Hepatic stellate cell (primary cell): ENCODE data around the gene S100A14.
"Not testable (repeated sequence)": the region's sequence is repeated elsewhere in the genome, so short reads cannot be mapped to it uniquely, and the experiment has no call there.

ENCODE experiments used
- DNase-seq: peaks from one replicate; pipeline ENCODE4 v3.0.0; 2011; ENCODE audit warnings: low spot score

The S100A14 gene

GRCh38 chr1:153614906-153615305 is 1.2 kb downstream of the S100A14 start:
- DNase-seq, result no peak

- DNase-seq, result no peak
Measured at GRCh38 chr1:153614189-153614900, 1.8 kb downstream of the S100A14 start.

GRCh38 chr1:153613406-153613805 is 2.7 kb downstream of the S100A14 start:
- DNase-seq, result no peak

GRCh38 chr1:153612755-153613331 is 3.3 kb downstream of the S100A14 start, which contains the start of gene S100A16:
Gene S100A16, minus strand, starts transcription at chr1:153613137. Its CDS starts 4,986 bp downstream, at chr1:153608151.
- DNase-seq, result peak; percentile 86

- DNase-seq, result no peak
Measured at GRCh38 chr1:153612111-153612754, 3.9 kb downstream of the S100A14 start.

GRCh38 chr1:153611356-153611755 is 4.8 kb downstream of the S100A14 start:
- DNase-seq, result no peak

GRCh38 chr1:153610811-153611301 is 5.3 kb downstream of the S100A14 start:
- DNase-seq, result no peak

- DNase-seq, result no peak
Measured at GRCh38 chr1:153610334-153610733, 5.8 kb downstream of the S100A14 start.

GRCh38 chr1:153609585-153609907 is 6.6 kb downstream of the S100A14 start:
- no peak for DNase-seq

GRCh38 chr1:153608742-153609584 is 7.2 kb downstream of the S100A14 start:
- peak; percentile 94 for DNase-seq

- no peak for DNase-seq
Measured at GRCh38 chr1:153608089-153608682, 7.9 kb downstream of the S100A14 start.

- DNase-seq, result no peak
Measured at GRCh38 chr1:153607381-153607780, 8.7 kb downstream of the S100A14 start.

- DNase-seq, result no peak
Measured at GRCh38 chr1:153606194-153606593, 9.9 kb downstream of the S100A14 start.

GRCh38 chr1:153602749-153603148 is 13.4 kb downstream of the S100A14 start:
- DNase-seq, result no peak

GRCh38 chr1:153599847-153600246 is 16.3 kb downstream of the S100A14 start:
- DNase-seq, result no peak

- peak; percentile 53 for DNase-seq
Measured at GRCh38 chr1:153598309-153599172, 17.6 kb downstream of the S100A14 start.

- peak; percentile 25 for DNase-seq
Measured at GRCh38 chr1:153597206-153597605, 18.9 kb downstream of the S100A14 start.

GRCh38 chr1:153592748-153593147 is 23.4 kb downstream of the S100A14 start:
- no peak for DNase-seq

GRCh38 chr1:153588482-153588881 is 27.6 kb downstream of the S100A14 start:
- no peak for DNase-seq

- not testable (repeated sequence) for DNase-seq
Measured at GRCh38 chr1:153588033-153588432, 28.1 kb downstream of the S100A14 start.

GRCh38 chr1:153587314-153587713 is 28.8 kb downstream of the S100A14 start:
- DNase-seq, result no peak
